Measurements from ENCODE around the gene SIGLEC15.

SIGLEC15 gene

DNA sequence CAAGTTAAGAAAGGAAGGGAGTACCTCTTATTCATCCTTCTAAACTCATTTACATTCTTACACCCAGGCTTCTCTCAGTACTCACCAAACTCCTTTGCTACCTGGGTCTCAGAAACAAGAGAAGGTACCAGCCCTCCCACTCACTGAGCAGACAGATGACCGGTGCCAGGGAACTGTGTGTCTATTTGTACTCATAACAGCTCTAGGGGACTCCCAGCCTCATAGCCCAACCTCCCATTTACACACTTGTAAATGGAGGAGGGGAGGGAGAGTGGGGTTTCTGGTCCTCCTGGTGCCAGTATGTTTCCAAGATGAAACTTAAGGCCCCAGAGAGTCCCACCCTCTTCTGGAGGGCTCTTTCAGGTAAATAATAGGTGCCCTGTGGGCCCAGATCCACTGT, 42.8 kb upstream of the SIGLEC15 start:
- DNase-seq (ENCODE audit: low spot score), result no peak
- Histone ChIP-seq H2AFZ (ENCODE audit: low read length) (no peak overlapping the region), H2BK5ac (ENCODE audit: low read length) (no peak overlapping the region), H3K4me3 (ENCODE audit: low read length in 2 of 2) (no peak overlapping the region), H3K4me1 (ENCODE audit: control insufficient read depth in 2 of 2, insufficient read depth in 1 of 2, low read depth in 1 of 2, low read length in 2 of 2) (peaks cover 0 to 6% of the 10 kb centered on the region in 2 donors), H3K4ac (ENCODE audit: low read length) (no peak overlapping the region), H4K8ac (ENCODE audit: low read depth, low read length) (no peak overlapping the region), H2BK12ac (ENCODE audit: low read length) (no peak overlapping the region), H3K27ac (replicated peaks; ENCODE audit: low read length) (no peak overlapping the region), H3K23ac (ENCODE audit: low read depth, low read length, poor library complexity) (no peak overlapping the region), H3K9ac (ENCODE audit: low read depth, low read length, poor library complexity) (no peak overlapping the region), H3K4me2 (ENCODE audit: insufficient read depth, low read length, poor library complexity, severe bottlenecking) (no peak overlapping the region), H4K91ac (ENCODE audit: low read depth, low read length, poor library complexity) (no peak overlapping the region), H3K14ac (ENCODE audit: low read length) (no peak overlapping the region), H2BK15ac (ENCODE audit: low read length) (no peak overlapping the region), H3K36me3 (replicated peaks in 1 of 2; ENCODE audit: control insufficient read depth in 2 of 2, insufficient read depth in 2 of 2, low read length in 2 of 2) (no peaks in the 10 kb centered on the region), H3K27me3 (ENCODE audit: control insufficient read depth in 3 of 3, insufficient read depth in 3 of 3, low read depth in 1 of 3, low read length in 3 of 3) (peaks cover 0 to 5% (median 0%) of the 10 kb centered on the region in 3 experiments), H3K9me3 (replicated peaks in 1 of 2; ENCODE audit: control insufficient read depth in 2 of 2, insufficient read depth in 1 of 2, low read depth in 1 of 2, low read length in 2 of 2) (no peaks in the 10 kb centered on the region), H3K18ac (ENCODE audit: low read length) (no peak overlapping the region), H2BK120ac (ENCODE audit: low read depth, low read length) (no peak overlapping the region), H3K79me1 (ENCODE audit: low read depth, low read length) (no peaks in the 10 kb centered on the region), H2AK5ac (ENCODE audit: low read depth, low read length) (no peak overlapping the region)
- no CpG with 5 or more reads among the region's 1 CpG for WGBS, 2 donors (ENCODE audit: extremely low coverage in 2 of 2, insufficient read length in 2 of 2, insufficient replicate concordance in 1 of 2)

DNA sequence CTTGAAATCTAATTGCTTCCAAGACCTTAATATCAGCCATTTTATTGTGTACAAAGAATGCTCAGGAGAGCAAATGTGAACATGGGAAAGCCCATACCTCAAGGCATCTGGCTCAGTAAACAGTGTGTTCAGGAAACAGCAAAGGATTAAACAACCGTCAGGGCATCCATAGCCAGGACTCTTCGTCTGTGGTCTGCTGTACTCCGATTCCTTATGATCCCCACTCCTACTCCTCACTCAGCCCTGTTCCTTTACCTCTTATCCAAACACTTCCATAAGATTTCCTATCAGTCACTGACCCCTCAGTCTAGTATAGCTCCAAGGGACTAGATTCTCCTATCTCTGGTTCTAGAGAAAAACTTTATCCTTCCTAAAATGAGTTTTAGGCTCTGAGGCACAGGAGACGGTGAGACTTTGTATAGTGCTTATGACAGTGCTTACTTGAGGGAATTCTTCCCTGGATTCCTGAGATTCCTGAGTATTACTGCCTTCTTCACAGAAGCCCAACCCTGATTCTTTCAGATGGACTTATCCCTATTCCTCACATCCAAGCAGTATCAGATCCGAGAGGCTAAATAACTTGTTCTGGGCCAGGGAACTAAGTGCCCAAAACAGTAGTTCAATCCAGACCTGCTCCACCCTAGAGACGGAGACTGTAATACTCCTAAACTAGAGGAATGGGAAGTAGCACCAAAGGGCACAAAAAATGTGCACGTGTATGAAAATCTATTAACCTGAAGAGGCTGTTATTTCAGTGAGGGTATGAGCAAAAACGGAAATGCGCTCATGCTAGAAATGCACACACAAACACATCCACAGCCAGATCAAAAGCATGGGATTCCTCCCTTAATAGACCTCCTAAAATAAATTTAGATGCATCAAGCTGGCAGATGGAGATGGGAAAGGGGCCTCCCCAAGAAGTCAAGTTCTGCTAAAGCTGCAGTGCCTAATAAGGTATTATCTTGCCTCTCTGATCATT, 42.1 kb upstream of the SIGLEC15 start:
- Histone ChIP-seq H3K9ac (ENCODE audit: low read depth, low read length, poor library complexity) (no peak overlapping the region), H2BK12ac (ENCODE audit: low read length) (no peak overlapping the region), H3K9me3 (replicated peaks in 1 of 2; ENCODE audit: control insufficient read depth in 2 of 2, insufficient read depth in 1 of 2, low read depth in 1 of 2, low read length in 2 of 2) (no peaks in the 10 kb centered on the region), H3K14ac (ENCODE audit: low read length) (no peak overlapping the region), H3K4me1 (ENCODE audit: control insufficient read depth in 2 of 2, insufficient read depth in 1 of 2, low read depth in 1 of 2, low read length in 2 of 2) (peaks cover 0 to 6% of the 10 kb centered on the region in 2 donors), H3K4me2 (ENCODE audit: insufficient read depth, low read length, poor library complexity, severe bottlenecking) (no peak overlapping the region), H2AFZ (ENCODE audit: low read length) (no peak overlapping the region), H4K8ac (ENCODE audit: low read depth, low read length) (no peak overlapping the region), H3K79me1 (ENCODE audit: low read depth, low read length) (no peaks in the 10 kb centered on the region), H3K18ac (ENCODE audit: low read length) (no peak overlapping the region), H4K91ac (ENCODE audit: low read depth, low read length, poor library complexity) (no peak overlapping the region), H2BK5ac (ENCODE audit: low read length) (no peak overlapping the region), H3K36me3 (replicated peaks in 1 of 2; ENCODE audit: control insufficient read depth in 2 of 2, insufficient read depth in 2 of 2, low read length in 2 of 2) (no peaks in the 10 kb centered on the region), H3K4ac (ENCODE audit: low read length) (no peak overlapping the region), H3K23ac (ENCODE audit: low read depth, low read length, poor library complexity) (no peak overlapping the region), H2AK5ac (ENCODE audit: low read depth, low read length) (no peak overlapping the region), H2BK15ac (ENCODE audit: low read length) (no peak overlapping the region), H3K27me3 (ENCODE audit: control insufficient read depth in 3 of 3, insufficient read depth in 3 of 3, low read depth in 1 of 3, low read length in 3 of 3) (peaks cover 0 to 5% (median 0%) of the 10 kb centered on the region in 3 experiments), H3K4me3 (ENCODE audit: low read length in 2 of 2) (no peak overlapping the region), H2BK120ac (ENCODE audit: low read depth, low read length) (no peak overlapping the region), H3K27ac (replicated peaks; ENCODE audit: low read length) (no peak overlapping the region)
- no peak for DNase-seq (ENCODE audit: low spot score)
- WGBS, 2 donors (ENCODE audit: extremely low coverage in 2 of 2, insufficient read length in 2 of 2, insufficient replicate concordance in 1 of 2), result no CpG with 5 or more reads among the region's 9 CpGs

DNA sequence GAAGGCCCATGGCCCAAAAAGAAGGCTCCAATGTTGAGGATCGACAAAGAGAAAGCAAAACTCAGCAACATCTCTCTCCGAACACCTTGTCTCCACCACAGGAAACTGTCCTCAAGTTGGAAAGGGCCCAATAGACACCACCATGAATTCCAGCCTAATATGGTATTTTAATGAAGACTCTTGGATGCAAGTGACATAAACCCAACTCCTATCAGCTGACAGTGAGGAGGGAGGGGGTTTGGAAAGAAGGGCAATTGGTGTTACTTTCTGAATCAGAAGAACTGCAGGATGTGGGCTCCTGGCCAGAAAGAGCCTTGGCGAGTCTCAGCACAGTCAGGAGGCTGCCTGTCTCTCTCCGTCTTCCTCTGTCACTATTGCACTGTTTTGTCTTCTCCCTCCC, 40.3 kb upstream of the SIGLEC15 start:
- Histone ChIP-seq H2AFZ (ENCODE audit: low read length) (no peak overlapping the region), H2BK120ac (ENCODE audit: low read depth, low read length) (no peak overlapping the region), H3K4me2 (ENCODE audit: insufficient read depth, low read length, poor library complexity, severe bottlenecking) (no peak overlapping the region), H2BK15ac (ENCODE audit: low read length) (no peak overlapping the region), H3K9me3 (replicated peaks in 1 of 2; ENCODE audit: control insufficient read depth in 2 of 2, insufficient read depth in 1 of 2, low read depth in 1 of 2, low read length in 2 of 2) (no peaks in the 10 kb centered on the region), H3K4ac (ENCODE audit: low read length) (no peak overlapping the region), H4K91ac (ENCODE audit: low read depth, low read length, poor library complexity) (no peak overlapping the region), H3K4me3 (ENCODE audit: low read length in 2 of 2) (no peak overlapping the region), H3K27me3 (ENCODE audit: control insufficient read depth in 3 of 3, insufficient read depth in 3 of 3, low read depth in 1 of 3, low read length in 3 of 3) (peaks cover 0 to 5% (median 0%) of the 10 kb centered on the region in 3 experiments), H3K36me3 (replicated peaks in 1 of 2; ENCODE audit: control insufficient read depth in 2 of 2, insufficient read depth in 2 of 2, low read length in 2 of 2) (no peaks in the 10 kb centered on the region), H2BK12ac (ENCODE audit: low read length) (no peak overlapping the region), H3K4me1 (ENCODE audit: control insufficient read depth in 2 of 2, insufficient read depth in 1 of 2, low read depth in 1 of 2, low read length in 2 of 2) (peaks cover 0 to 6% of the 10 kb centered on the region in 2 donors), H4K8ac (ENCODE audit: low read depth, low read length) (no peak overlapping the region), H3K18ac (ENCODE audit: low read length) (no peak overlapping the region), H2BK5ac (ENCODE audit: low read length) (no peak overlapping the region), H3K23ac (ENCODE audit: low read depth, low read length, poor library complexity) (no peak overlapping the region), H3K14ac (ENCODE audit: low read length) (no peak overlapping the region), H3K79me1 (ENCODE audit: low read depth, low read length) (no peaks in the 10 kb centered on the region), H2AK5ac (ENCODE audit: low read depth, low read length) (no peak overlapping the region), H3K9ac (ENCODE audit: low read depth, low read length, poor library complexity) (no peak overlapping the region), H3K27ac (replicated peaks; ENCODE audit: low read length) (no peak overlapping the region)
- WGBS, 2 donors (ENCODE audit: extremely low coverage in 2 of 2, insufficient read length in 2 of 2, insufficient replicate concordance in 1 of 2), result no CpG with 5 or more reads among the region's 4 CpGs
- no peak for DNase-seq (ENCODE audit: low spot score)

DNA sequence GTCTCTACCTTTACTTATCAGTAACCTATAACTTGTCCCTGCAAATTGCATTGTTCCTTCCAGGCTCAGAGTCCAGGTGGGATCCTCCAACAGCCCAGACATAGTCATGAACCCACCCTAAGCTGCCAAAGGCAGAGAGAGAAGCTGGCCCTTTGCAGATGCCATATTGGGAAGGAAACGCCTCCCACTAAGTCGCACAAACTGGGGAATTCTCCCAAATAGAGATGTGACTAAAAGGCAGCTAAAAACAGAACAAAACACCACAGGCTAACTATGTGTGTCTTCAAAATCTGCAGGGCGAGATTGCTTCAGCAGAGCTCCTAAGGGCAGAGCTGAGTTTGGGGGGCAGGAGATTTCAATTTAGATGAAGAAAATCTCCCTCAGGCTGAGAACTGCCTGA, 38.5 kb upstream of the SIGLEC15 start:
- Histone ChIP-seq H2BK5ac (ENCODE audit: low read length) (no peak overlapping the region), H3K36me3 (replicated peaks in 1 of 2; ENCODE audit: control insufficient read depth in 2 of 2, insufficient read depth in 2 of 2, low read length in 2 of 2) (no peaks in the 10 kb centered on the region), H3K14ac (ENCODE audit: low read length) (no peak overlapping the region), H2AK5ac (ENCODE audit: low read depth, low read length) (no peak overlapping the region), H3K4me1 (ENCODE audit: control insufficient read depth in 2 of 2, insufficient read depth in 1 of 2, low read depth in 1 of 2, low read length in 2 of 2) (peaks cover 0 to 5% of the 10 kb centered on the region in 2 donors), H3K79me1 (ENCODE audit: low read depth, low read length) (no peaks in the 10 kb centered on the region), H3K27ac (replicated peaks; ENCODE audit: low read length) (no peak overlapping the region), H3K27me3 (ENCODE audit: control insufficient read depth in 3 of 3, insufficient read depth in 3 of 3, low read depth in 1 of 3, low read length in 3 of 3) (no peaks in the 10 kb centered on the region), H2BK120ac (ENCODE audit: low read depth, low read length) (no peak overlapping the region), H4K8ac (ENCODE audit: low read depth, low read length) (no peak overlapping the region), H3K4me3 (ENCODE audit: low read length in 2 of 2) (no peak overlapping the region), H3K9ac (ENCODE audit: low read depth, low read length, poor library complexity) (no peak overlapping the region), H3K18ac (ENCODE audit: low read length) (no peak overlapping the region), H3K23ac (ENCODE audit: low read depth, low read length, poor library complexity) (no peak overlapping the region), H3K9me3 (replicated peaks in 1 of 2; ENCODE audit: control insufficient read depth in 2 of 2, insufficient read depth in 1 of 2, low read depth in 1 of 2, low read length in 2 of 2) (no peaks in the 10 kb centered on the region), H3K4me2 (ENCODE audit: insufficient read depth, low read length, poor library complexity, severe bottlenecking) (no peak overlapping the region), H3K4ac (ENCODE audit: low read length) (no peak overlapping the region), H2AFZ (ENCODE audit: low read length) (no peak overlapping the region), H2BK15ac (ENCODE audit: low read length) (no peak overlapping the region), H2BK12ac (ENCODE audit: low read length) (no peak overlapping the region), H4K91ac (ENCODE audit: low read depth, low read length, poor library complexity) (no peak overlapping the region)
- WGBS, 2 donors (ENCODE audit: extremely low coverage in 2 of 2, insufficient read length in 2 of 2, insufficient replicate concordance in 1 of 2), result no CpG with 5 or more reads among the region's 3 CpGs
- no peak for DNase-seq (ENCODE audit: low spot score)

Measured in neuronal stem cell (in vitro differentiated cells).